Measurements from ENCODE around the gene EXD3.
"Not testable (repeated sequence)": the region's sequence is repeated elsewhere in the genome, so short reads cannot be mapped to it uniquely, and the experiment has no call there.

EXD3 gene

GRCh38 chr9:137354845-137355760 lies 67.9 kb downstream of the EXD3 start:
- DNase-seq: no peak

GRCh38 chr9:137354153-137354844 lies 68.7 kb downstream of the EXD3 start:
- DNase-seq: no peak

- no peak for DNase-seq
Measured at GRCh38 chr9:137353223-137354152, 69.5 kb downstream of the EXD3 start.

GRCh38 chr9:137352511-137353222 lies 70.3 kb downstream of the EXD3 start:
- DNase-seq: no peak

GRCh38 chr9:137351781-137352501 lies 71.0 kb downstream of the EXD3 start:
- no peak for DNase-seq

GRCh38 chr9:137350696-137351584 lies 72.0 kb downstream of the EXD3 start:
- DNase-seq: no peak

GRCh38 chr9:137349471-137350033 lies 73.4 kb downstream of the EXD3 start:
- DNase-seq: no peak

GRCh38 chr9:137348769-137349470 lies 74.0 kb downstream of the EXD3 start:
- DNase-seq: no peak

- no peak for DNase-seq
Measured at GRCh38 chr9:137347928-137348327, 75.0 kb downstream of the EXD3 start.

GRCh38 chr9:137342482-137342881 lies 80.5 kb downstream of the EXD3 start:
- no peak for DNase-seq

GRCh38 chr9:137341227-137341626 lies 81.7 kb downstream of the EXD3 start:
- DNase-seq: no peak

- DNase-seq: not testable (repeated sequence)
Measured at GRCh38 chr9:137339908-137340462, 83.0 kb downstream of the EXD3 start.

- no peak for DNase-seq
Measured at GRCh38 chr9:137339045-137339907, 83.7 kb downstream of the EXD3 start.

GRCh38 chr9:137336735-137337134 lies 86.2 kb downstream of the EXD3 start:
- DNase-seq: no peak

GRCh38 chr9:137333016-137333671 lies 89.8 kb downstream of the EXD3 start:
- no peak for DNase-seq

- DNase-seq: no peak
Measured at GRCh38 chr9:137331929-137332328, 91.0 kb downstream of the EXD3 start.

- DNase-seq: no peak
Measured at GRCh38 chr9:137330689-137331088, 92.3 kb downstream of the EXD3 start.

- not testable (repeated sequence) for DNase-seq
Measured at GRCh38 chr9:137329590-137329989, 93.4 kb downstream of the EXD3 start.
